Measurements from ENCODE around the gene FOLR1. TPM values are rescaled to one million over a fixed set of nuclear protein-coding genes. Genes with fewer than 3 reads are reported as not detected.
A peak's percentile ranks its signal among the peaks of the same experiment; 100 is the strongest.

FOLR1 gene
- total RNA-seq, 1 experiment from 2014 or later, result not detected

- ChIA-PET CTCF (no interaction called here), POLR2A (no interaction called here)
- Histone ChIP-seq H3K27me3 (ENCODE audit: control insufficient read depth, insufficient read depth, low read length) (0 out of 2 replicates have a peak, but pooled peaks cover 4% of the 10 kb centered on the region), H3K9me3 (ENCODE audit: control insufficient read depth, insufficient read depth, low read depth, low read length) (no peaks in the 10 kb centered on the region), H3K4me1 (ENCODE audit: control insufficient read depth, insufficient read depth, low read length) (peaks cover under 1% of the 10 kb centered on the region; the same call in 1 of the 2 replicates), H3K4me3 (ENCODE audit: low read depth in 2 of 2, low read length in 2 of 2) (peak overlapping the region in 1 of 2 experiments; percentile 17; a peak in 1 of 4 replicates), H3K36me3 (ENCODE audit: control insufficient read depth, insufficient read depth, low read length) (no peaks in the 10 kb centered on the region), H3K27ac (ENCODE audit: low read length) (no peak overlapping the region)
- DNase-seq (ENCODE audit: low read depth, low spot score), result no peak
- BruUV-seq (replicated peaks), result no TSS peak
- no peak for TF ChIP-seq REST (IDR thresholded peaks at IDR 0.05; ENCODE audit: insufficient read depth in 1 of 2, low read depth in 2 of 2, low read length in 1 of 2)
- in situ Hi-C loops (cut with HindIII; ENCODE audit: low pct_unique_long_range_greater_than_20kb, low sequenced_read_pairs) (no loop called here), intact Hi-C loops (cut with micrococcal nuclease; ENCODE audit: unreplicated experiment) (no loop called here)
- ATAC-seq, result peak; percentile 34; the same call in 1 of the 2 replicates
Observed at GRCh38 chr11:72244361-72245262, 52.7 kb downstream of the FOLR1 start.

DNA sequence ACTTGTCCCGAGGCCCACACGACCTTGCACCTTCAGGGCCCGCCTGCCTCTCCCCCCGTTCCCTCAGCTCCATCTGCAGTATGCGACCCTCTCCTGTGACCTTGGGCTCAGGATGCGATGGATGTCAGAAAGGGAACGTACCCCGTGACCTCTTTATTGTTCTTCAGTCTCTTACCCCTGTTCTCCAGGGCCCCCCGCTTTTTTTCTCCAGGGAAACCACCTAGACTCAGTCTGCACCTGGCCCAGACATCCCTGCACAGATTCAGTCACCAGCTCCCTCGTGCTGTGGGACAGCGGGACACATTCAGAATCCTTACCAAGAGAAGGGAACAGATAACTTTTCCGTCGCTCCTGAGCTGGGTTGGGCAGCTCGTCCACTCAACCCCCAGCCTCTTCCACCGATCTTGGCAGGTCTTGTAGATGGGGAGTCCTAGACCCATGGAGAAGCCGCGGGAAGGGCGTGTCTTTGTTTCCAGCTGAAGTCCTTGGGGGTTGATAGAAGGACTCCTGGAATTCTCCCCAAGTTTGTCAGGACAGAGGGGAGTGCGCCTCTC, 53.4 kb downstream of the FOLR1 start:
- in situ Hi-C loops (cut with HindIII; ENCODE audit: low pct_unique_long_range_greater_than_20kb, low sequenced_read_pairs), result no loop called here
- intact Hi-C loops (cut with micrococcal nuclease; ENCODE audit: unreplicated experiment), result no loop called here
- H3K27me3 ChIP-seq (ENCODE audit: control insufficient read depth, insufficient read depth, low read length), result 0 out of 2 replicates have a peak, but pooled peaks cover 4% of the 10 kb centered on the region

More for the DNA sequence above, 53.4 kb downstream of the FOLR1 start:
- DNase-seq (ENCODE audit: low read depth, low spot score) (no peak), ATAC-seq (no peak)
- TF ChIP-seq POLR2AphosphoS5 (IDR thresholded peaks at IDR 0.05; ENCODE audit: low read depth, low read length), result no peak
- TF ChIP-seq REST (IDR thresholded peaks at IDR 0.05; ENCODE audit: insufficient read depth in 1 of 2, low read depth in 2 of 2, low read length in 1 of 2), result no peak
- no peak for TF ChIP-seq TCF7L2 (IDR thresholded peaks at IDR 0.05; ENCODE audit: low read depth, low read length)
- TF ChIP-seq CTCF (IDR thresholded peaks at IDR 0.05), result no peak
- no peak for TF ChIP-seq SIN3A (IDR thresholded peaks at IDR 0.05; ENCODE audit: borderline replicate concordance, insufficient read depth, low read depth, low read length)
- Histone ChIP-seq H3K4me3 (ENCODE audit: low read depth in 2 of 2, low read length in 2 of 2) (no peak overlapping the region), H3K4me1 (ENCODE audit: control insufficient read depth, insufficient read depth, low read length) (no peaks in the 10 kb centered on the region), H3K36me3 (ENCODE audit: control insufficient read depth, insufficient read depth, low read length) (no peaks in the 10 kb centered on the region), H3K9me3 (ENCODE audit: control insufficient read depth, insufficient read depth, low read depth, low read length) (no peaks in the 10 kb centered on the region), H3K27ac (ENCODE audit: low read length) (no peak overlapping the region)
- BruUV-seq (replicated peaks), result no TSS peak
- ChIA-PET CTCF (no interaction called here), POLR2A (no interaction called here)

Other genes starting within 250 kb of the FOLR1 start
- 18.2 TPM for gene IL18BP, start 193.2 kb upstream of the FOLR1 start, total RNA-seq (2021; ENCODE audit: unreplicated experiment)
- gene NUMA1, start 111.6 kb upstream of the FOLR1 start, total RNA-seq (2021; ENCODE audit: unreplicated experiment), result 145 TPM
- gene LRRC51, start 111.3 kb upstream of the FOLR1 start, total RNA-seq (2021; ENCODE audit: unreplicated experiment), result 13.4 TPM
- 126 TPM for gene LAMTOR1, start 88.8 kb upstream of the FOLR1 start, total RNA-seq (2021; ENCODE audit: unreplicated experiment)
- gene TOMT, start 86.2 kb upstream of the FOLR1 start, total RNA-seq (2021; ENCODE audit: unreplicated experiment), result not detected
- gene ANAPC15, start 79.4 kb upstream of the FOLR1 start, total RNA-seq (2021; ENCODE audit: unreplicated experiment), result 78.2 TPM
- not detected for gene FOLR3, start 56.4 kb upstream of the FOLR1 start, total RNA-seq (2021; ENCODE audit: unreplicated experiment)
- not detected for gene FOLR2, start 24.7 kb downstream of the FOLR1 start, total RNA-seq (2021; ENCODE audit: unreplicated experiment)
- 298 TPM for gene INPPL1, start 32.6 kb downstream of the FOLR1 start, total RNA-seq (2021; ENCODE audit: unreplicated experiment)
- gene PHOX2A, start 52.0 kb downstream of the FOLR1 start, total RNA-seq (2021; ENCODE audit: unreplicated experiment), result not detected
- gene CLPB, start 242.4 kb downstream of the FOLR1 start, total RNA-seq (2021; ENCODE audit: unreplicated experiment), result 52.8 TPM